ENCODE measurements around the gene DIP2B. TPM values are rescaled to one million over a fixed set of nuclear protein-coding genes. Genes with fewer than 3 reads are reported as not detected.

Gene DIP2B
- total RNA-seq, 1 experiment from 2014 or later, result 20.0 TPM

GRCh38 chr12:50723865-50724264 lies 219.1 kb downstream of the DIP2B start:
- Histone ChIP-seq H4K20me1 (ENCODE audit: control insufficient read depth, insufficient read depth, insufficient read length) (no peaks in the 10 kb centered on the region), H3K79me1 (ENCODE audit: insufficient read depth, low read depth, low read length, poor library complexity, severe bottlenecking) (no peaks in the 10 kb centered on the region), H2AK5ac (ENCODE audit: insufficient read length, low read length) (no peak overlapping the region), H3K79me2 (ENCODE audit: insufficient read depth, low read length) (no peaks in the 10 kb centered on the region), H3K56ac (ENCODE audit: insufficient read length, low read depth, low read length) (no peak overlapping the region), H3K4me1 (ENCODE audit: insufficient read depth, low read length) (no peaks in the 10 kb centered on the region), H3K9ac (ENCODE audit: extremely low read depth, insufficient read length, low read length) (no peak overlapping the region), H2BK120ac (ENCODE audit: low read depth, low read length, poor library complexity, severe bottlenecking) (no peak overlapping the region), H3K4ac (ENCODE audit: low read depth, low read length) (no peak overlapping the region), H3K18ac (ENCODE audit: insufficient read length, low read depth, low read length) (no peak overlapping the region), H3K27me3 (ENCODE audit: insufficient read depth, low read length) (no peaks in the 10 kb centered on the region), H3K23ac (ENCODE audit: insufficient read length, low read depth, low read length) (no peak overlapping the region), H3K27ac (ENCODE audit: insufficient read length, low read depth, low read length) (no peak overlapping the region), H3T11ph (ENCODE audit: low read length) (no peak overlapping the region), H4K8ac (replicated peaks; ENCODE audit: insufficient read length, low read depth, low read length) (no peak overlapping the region), H2BK15ac (ENCODE audit: low read depth, low read length) (no peak overlapping the region), H3K9me3 (ENCODE audit: control insufficient read depth, low read depth, low read length) (no peaks in the 10 kb centered on the region), H3K23me2 (ENCODE audit: insufficient read length, low read depth, low read length, poor library complexity, severe bottlenecking) (no peaks in the 10 kb centered on the region), H4K5ac (ENCODE audit: insufficient read length, low read depth, low read length) (no peak overlapping the region), H2BK5ac (ENCODE audit: insufficient read length, low read length) (no peak overlapping the region), H2BK20ac (ENCODE audit: low read depth, low read length, poor library complexity, severe bottlenecking) (no peak overlapping the region), H3K14ac (ENCODE audit: insufficient read depth, low read length) (no peak overlapping the region), H4K91ac (ENCODE audit: insufficient read length, low read depth, low read length) (no peak overlapping the region), H2BK12ac (ENCODE audit: insufficient read length, low read depth, low read length) (no peak overlapping the region), H2AFZ (ENCODE audit: low read length) (no peak overlapping the region), H3K4me2 (ENCODE audit: insufficient read depth, insufficient read length, low read length) (no peak overlapping the region)
- no peak for DNase-seq
- H3K27ac Mint-ChIP-seq, result no peak overlapping the region
- H3K9me3 Mint-ChIP-seq, result no peaks in the 10 kb centered on the region
- H3K27me3 Mint-ChIP-seq (ENCODE audit: low read depth), result no peaks in the 10 kb centered on the region
- TF ChIP-seq CTCF (conservative IDR thresholded peaks at IDR 0.05), result no peak
- no CpG with 5 or more reads among the region's 1 CpG for WGBS (ENCODE audit: extremely low coverage, insufficient read length, low lambda C conversion rate)
- H3K36me3 Mint-ChIP-seq (ENCODE audit: insufficient read depth in 1 of 3, low read depth in 3 of 3), result peaks cover 18 to 66% (median 51%) of the 10 kb centered on the region in 3 experiments; a peak in 6 of 7 replicates
- no peaks in the 10 kb centered on the region for H3K4me1 Mint-ChIP-seq
- H3K4me3 Mint-ChIP-seq, result no peak overlapping the region

Measured in H9 (cell line).